ENCODE measurements around the gene GRIK4. TPM values are rescaled to one million over a fixed set of nuclear protein-coding genes. Genes with fewer than 3 reads are reported as not detected.

GRIK4 gene
- total and polyA plus RNA-seq, 8 donors: 0.02 TPM; not detected in 7

- 62 to 69% methylated on average over 7 of the region's 7 CpGs for WGBS, 2 donors
- intact Hi-C loops (cut with DNase I): no loop called here
- ATAC-seq: no peak
These were observed 263.2 kb downstream of the GRIK4 start for GRCh38 chr11:120774591-120775386.

DNA sequence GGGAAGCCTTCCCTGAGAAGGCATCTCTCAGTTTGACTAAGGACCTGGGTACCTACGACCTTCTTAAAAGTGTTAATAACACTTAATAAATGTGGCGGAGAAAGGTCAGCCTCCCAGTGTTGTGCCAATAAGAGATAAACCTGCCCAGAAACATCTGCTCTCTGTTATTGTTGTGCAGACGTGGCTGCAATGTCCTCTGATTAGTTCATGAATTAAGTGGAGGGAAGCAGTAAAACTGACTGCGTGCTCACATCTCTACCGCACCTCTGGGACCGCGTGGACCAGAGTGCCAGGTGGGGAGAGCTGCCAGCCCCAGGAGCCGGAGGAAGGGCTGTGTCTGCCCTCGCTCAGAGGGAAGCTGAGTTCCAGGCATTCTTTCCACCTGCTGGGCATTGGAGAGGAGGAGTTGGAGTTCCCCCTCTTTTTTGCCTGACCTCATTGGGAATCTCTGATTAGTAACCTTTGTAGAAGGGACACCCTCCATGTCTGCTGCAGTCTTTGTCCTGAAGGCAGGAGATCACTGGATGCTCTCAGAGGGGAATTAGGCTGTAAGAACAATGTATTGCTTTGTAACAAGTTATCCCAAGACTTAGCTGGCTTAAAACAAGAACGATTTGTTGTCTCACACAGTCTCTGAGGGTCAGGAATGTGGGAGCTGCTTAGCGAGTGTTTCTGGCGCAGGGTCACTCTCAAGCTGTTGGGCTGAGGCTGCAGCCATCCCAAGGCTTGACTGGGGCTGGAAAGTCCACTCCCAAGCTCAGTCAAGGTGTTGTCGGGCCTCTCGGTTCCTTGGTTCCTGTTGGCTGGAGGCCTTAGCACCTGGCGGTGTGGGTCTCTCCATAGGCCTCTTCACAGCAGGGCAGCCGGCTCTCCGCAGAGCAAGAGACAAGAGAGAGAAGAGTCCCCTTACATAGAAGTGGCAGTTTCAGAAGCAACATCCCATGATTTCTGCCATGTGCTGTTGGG is 264.7 kb downstream of the GRIK4 start:
- TF ChIP-seq, protein P1, sequence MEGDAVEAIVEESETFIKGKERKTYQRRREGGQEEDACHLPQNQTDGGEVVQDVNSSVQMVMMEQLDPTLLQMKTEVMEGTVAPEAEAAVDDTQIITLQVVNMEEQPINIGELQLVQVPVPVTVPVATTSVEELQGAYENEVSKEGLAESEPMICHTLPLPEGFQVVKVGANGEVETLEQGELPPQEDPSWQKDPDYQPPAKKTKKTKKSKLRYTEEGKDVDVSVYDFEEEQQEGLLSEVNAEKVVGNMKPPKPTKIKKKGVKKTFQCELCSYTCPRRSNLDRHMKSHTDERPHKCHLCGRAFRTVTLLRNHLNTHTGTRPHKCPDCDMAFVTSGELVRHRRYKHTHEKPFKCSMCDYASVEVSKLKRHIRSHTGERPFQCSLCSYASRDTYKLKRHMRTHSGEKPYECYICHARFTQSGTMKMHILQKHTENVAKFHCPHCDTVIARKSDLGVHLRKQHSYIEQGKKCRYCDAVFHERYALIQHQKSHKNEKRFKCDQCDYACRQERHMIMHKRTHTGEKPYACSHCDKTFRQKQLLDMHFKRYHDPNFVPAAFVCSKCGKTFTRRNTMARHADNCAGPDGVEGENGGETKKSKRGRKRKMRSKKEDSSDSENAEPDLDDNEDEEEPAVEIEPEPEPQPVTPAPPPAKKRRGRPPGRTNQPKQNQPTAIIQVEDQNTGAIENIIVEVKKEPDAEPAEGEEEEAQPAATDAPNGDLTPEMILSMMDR (IDR thresholded peaks at IDR 0.05): no peak
- 53% methylated on average over 17 of the region's 17 CpGs for WGBS, 2 donors
- FAIRE-seq: no peak
- no peaks in the 10 kb centered on the region for H3K27me3 ChIP-seq
- no peak overlapping the region for H3K27ac ChIP-seq
- peak in 1 of 6 donors; percentile 35 for DNase-seq
- no peaks in the 10 kb centered on the region for H3K9me3 ChIP-seq
- intact Hi-C loops (cut with DNase I): no loop called here
- no peaks in the 10 kb centered on the region for H3K4me1 ChIP-seq
- no peak for ATAC-seq
- H3K36me3 ChIP-seq: no peaks in the 10 kb centered on the region
- no peak overlapping the region for H3K4me3 ChIP-seq

More at GRCh38 chr11:120774591-120775386, 263.2 kb downstream of the GRIK4 start:
- H3K9me3 ChIP-seq: no peaks in the 10 kb centered on the region
- FAIRE-seq (no peak), DNase-seq (peak in 1 of 6 donors; percentile 21)
- no peaks in the 10 kb centered on the region for H3K4me1 ChIP-seq
- H3K27me3 ChIP-seq: no peaks in the 10 kb centered on the region
- H3K27ac ChIP-seq: no peak overlapping the region
- H3K4me3 ChIP-seq: no peak overlapping the region
- no peaks in the 10 kb centered on the region for H3K36me3 ChIP-seq
- TF ChIP-seq, protein P1 (IDR thresholded peaks at IDR 0.05): no peak

DNA sequence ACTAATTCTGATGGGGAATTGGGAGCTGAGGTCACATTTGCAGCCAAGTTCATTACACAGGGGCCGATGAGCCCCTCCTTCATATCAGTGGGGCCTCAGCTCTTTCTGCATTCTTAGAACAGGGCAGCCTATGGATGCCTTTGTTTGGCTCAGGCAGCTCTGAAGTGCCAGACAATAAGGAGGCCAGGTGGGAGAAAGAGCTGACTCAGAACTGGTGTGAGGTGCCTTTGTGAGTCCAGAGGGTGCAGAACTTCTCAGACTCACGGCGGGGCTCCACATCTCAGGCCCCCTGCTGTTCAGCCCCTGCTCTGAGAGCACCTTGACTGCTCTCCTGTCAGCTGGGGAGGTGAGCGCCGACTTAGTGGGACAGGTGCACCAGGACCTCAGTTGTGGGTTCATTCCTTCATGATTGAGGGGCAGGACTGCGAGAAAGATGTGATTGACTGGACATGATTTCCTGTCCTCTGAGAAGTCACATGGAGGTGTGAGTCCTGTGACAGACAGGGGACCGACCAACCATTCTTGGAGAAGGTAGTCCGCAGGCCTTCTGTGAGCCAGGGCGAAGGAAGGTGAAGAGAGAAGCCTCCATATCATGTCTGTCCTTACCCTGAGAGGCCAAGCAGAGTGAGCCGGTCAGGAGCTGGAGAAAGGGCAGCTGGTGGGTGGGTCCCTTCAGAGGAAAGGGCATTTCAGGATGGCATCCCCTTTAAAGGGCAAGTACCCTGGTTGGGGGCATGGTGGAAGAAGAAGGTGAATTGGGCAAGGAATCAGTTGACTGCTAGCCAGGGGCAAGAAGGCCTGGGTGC is 267.3 kb downstream of the GRIK4 start:
- TF ChIP-seq, protein P1 (IDR thresholded peaks at IDR 0.05): no peak
- DNase-seq (peak in 1 of 6 donors; percentile 40), FAIRE-seq (no peak), ATAC-seq (no peak)
- no peak overlapping the region for H3K27ac ChIP-seq
- no peak overlapping the region for H3K4me3 ChIP-seq
- no peaks in the 10 kb centered on the region for H3K36me3 ChIP-seq
- no peaks in the 10 kb centered on the region for H3K9me3 ChIP-seq
- intact Hi-C loops (cut with DNase I): no loop called here
- no peaks in the 10 kb centered on the region for H3K27me3 ChIP-seq
- WGBS, 2 donors: 65 to 73% methylated on average over 10 of the region's 10 CpGs
- H3K4me1 ChIP-seq: no peaks in the 10 kb centered on the region

- Histone ChIP-seq H3K27ac (no peak overlapping the region), H3K4me3 (no peak overlapping the region), H3K36me3 (no peaks in the 10 kb centered on the region), H3K27me3 (no peaks in the 10 kb centered on the region), H3K9me3 (no peaks in the 10 kb centered on the region), H3K4me1 (no peaks in the 10 kb centered on the region)
- 68 to 76% methylated on average over 2 of the region's 2 CpGs for WGBS, 2 donors
- no peak for DNase-seq
- no peak for ATAC-seq
- intact Hi-C loops (cut with DNase I): no loop called here
- FAIRE-seq: no peak
- TF ChIP-seq, protein P1 (IDR thresholded peaks at IDR 0.05): no peak
These were observed 268.7 kb downstream of the GRIK4 start for GRCh38 chr11:120780239-120780638.

Data from pancreas (tissue), 10 donors.